K562 (cell line): ENCODE data around the gene CUX1. TPM values are rescaled to one million over a fixed set of nuclear protein-coding genes. Genes with fewer than 3 reads are reported as not detected.
A peak's percentile ranks its signal among the peaks of the same experiment; 100 is the strongest.

Source experiments
- ATAC-seq: fragments of 200-7000 bp; cut with Tn5 transposase; 3 replicates; pipeline ENCODE4 v1.9.1; 2020; ENCODE audit warnings: moderate library complexity
- BruUV-seq: library from RNA; stranded (reverse); fragments of 400-500 nt; replicated peaks from 2 replicates; lab custom pipeline; 2021; lab: Mats Ljungman, UMichigan
- CTCF ChIA-PET: fragments of 300-600 bp; formaldehyde crosslinking; extraction: SDS; loops from one replicate; lab custom pipeline; 2021; ENCODE audit warnings: low intra/inter-chr PET ratio; lab: Yijun Ruan, JAX
- POLR2A ChIA-PET: fragments of 300-600, 350-650 bp; sonication (Branson Sonifier 250); formaldehyde crosslinking; extraction: SDS; loops from one replicate; lab custom pipeline; 2021; ENCODE audit warnings: antibody characterized with exemption, inconsistent platforms; lab: Yijun Ruan, JAX
- DNase-seq, 4 experiments: peaks; one replicate each; pipeline versions ENCODE4 v3.0.0 to v3.0.0-alpha.2; 2011 to 2018; ENCODE audit warnings: low spot score in 3 of 4, mixed read lengths in 3 of 4; ENCODE audit errors: extremely low read depth in 1 of 4
- FAIRE-seq: peaks from 2 replicates; lab custom pipeline; 2011; peaks lifted over from hg19 to GRCh38; lab: Jason Lieb, UNC
- H2AFZ ChIP-seq: 2 replicates; pipeline ENCODE4 v1.6.0; 2011; ENCODE audit warnings: low read depth, low read length, control low read depth, inconsistent platforms
- H3K27ac ChIP-seq: fragments of 200-600 bp; 3 replicates; pipeline ENCODE4 v1.8.0; 2011; ENCODE audit warnings: low read depth, mild to moderate bottlenecking, control low read depth, inconsistent platforms, low read length, moderate library complexity, mixed read lengths; ENCODE audit errors: extremely low read depth
- H3K27me3 ChIP-seq, 2 experiments: fragments of 300-600 bp in 1 of 2; 2 replicates in 1 of 2; 3 replicates in 1 of 2; pipeline versions ENCODE4 v1.6.0 to v1.8.0; 2011; ENCODE audit warnings: inconsistent platforms in 2 of 2, low read length in 2 of 2, mild to moderate bottlenecking in 1 of 2, mixed read lengths in 1 of 2, moderate library complexity in 1 of 2; ENCODE audit not compliant: control insufficient read depth in 2 of 2, insufficient read depth in 2 of 2
- H3K36me3 ChIP-seq: fragments of 300-600 bp; 3 replicates; pipeline ENCODE4 v1.8.0; 2011; ENCODE audit warnings: mild to moderate bottlenecking, low read length, inconsistent platforms; ENCODE audit not compliant: control insufficient read depth, insufficient read depth
- H3K4me1 ChIP-seq, 2 experiments: fragments of 200-600 bp in 1 of 2; replicated peaks in 1 of 2; 2 replicates in 1 of 2; 3 replicates in 1 of 2; pipeline versions ENCODE4 v1.5.1 to v1.8.0; 2011; ENCODE audit warnings: inconsistent platforms in 2 of 2, low read length in 2 of 2, mild to moderate bottlenecking in 1 of 2, mixed read lengths in 1 of 2, moderate library complexity in 1 of 2; ENCODE audit not compliant: control insufficient read depth in 2 of 2, insufficient read depth in 2 of 2
- H3K4me2 ChIP-seq: 2 replicates; pipeline ENCODE4 v1.6.1; 2011; ENCODE audit warnings: low read length, control low read depth, inconsistent platforms, mixed read lengths; ENCODE audit not compliant: insufficient read depth
- H3K4me3 ChIP-seq: fragments of 200-600 bp; sonication (generic), shearing (Covaris generic); 2 replicates; pipeline ENCODE4 v1.5.1; 2016; ENCODE audit warnings: control low read depth, inconsistent platforms
- H3K79me2 ChIP-seq: fragments of 200-600 bp; 3 replicates; pipeline ENCODE4 v1.8.0; 2011; ENCODE audit warnings: low read length, inconsistent platforms; ENCODE audit not compliant: control insufficient read depth, insufficient read depth
- H3K9ac ChIP-seq, 2 experiments: 2 replicates each; pipeline versions ENCODE4 v1.6.0 to v1.6.1; 2011; ENCODE audit warnings: low read depth in 2 of 2, low read length in 2 of 2, control low read depth in 1 of 2, inconsistent platforms in 1 of 2, mild to moderate bottlenecking in 1 of 2, mixed read lengths in 1 of 2; ENCODE audit not compliant: insufficient read depth in 1 of 2
- H3K9me1 ChIP-seq: one replicate; pipeline ENCODE4 v1.6.0; 2011; ENCODE audit warnings: inconsistent platforms, mild to moderate bottlenecking, low read length, moderate library complexity; ENCODE audit not compliant: control insufficient read depth, insufficient read depth
- H3K9me3 ChIP-seq: replicated peaks from 2 replicates; pipeline ENCODE4 v1.5.1; 2011; ENCODE audit warnings: low read depth, low read length, inconsistent platforms; ENCODE audit not compliant: control insufficient read depth, insufficient read depth
- H4K20me1 ChIP-seq: replicated peaks from 2 replicates; pipeline ENCODE4 v1.6.1; 2011; ENCODE audit warnings: low read length, inconsistent platforms, mixed read lengths; ENCODE audit not compliant: control insufficient read depth, insufficient read depth
- CXXC5 ChIP-seq: fragments of 250-450 bp; sonication (Bioruptor Pico); IDR thresholded peaks from 2 replicates; pipeline ENCODE4 v1.8.0; 2022; ENCODE audit warnings: inconsistent platforms, mild to moderate bottlenecking, moderate library complexity
- ELF4 ChIP-seq: fragments of 450-650 bp; formaldehyde crosslinking; IDR thresholded peaks from 2 replicates; pipeline ENCODE4 v1.4.0; 2022; ENCODE audit warnings: missing genetic modification characterization
- HBP1 ChIP-seq: fragments of 450-650 bp; formaldehyde crosslinking; IDR thresholded peaks from 2 replicates; pipeline ENCODE4 v1.4.0; 2022; ENCODE audit warnings: missing genetic modification characterization
- NCOA6 ChIP-seq: fragments of 450-650 bp; IDR thresholded peaks from 2 replicates; pipeline ENCODE4 v1.6.1; 2017; ENCODE audit warnings: mild to moderate bottlenecking
- RFX5 ChIP-seq: IDR thresholded peaks from 2 replicates; pipeline ENCODE4 v1.6.1; 2011; ENCODE audit warnings: low read depth, mild to moderate bottlenecking, improper control_type of control experiment, low read length
- ZBTB2 ChIP-seq: fragments of 450-650 bp; IDR thresholded peaks from 2 replicates; pipeline ENCODE4 v1.6.1; 2016; ENCODE audit warnings: antibody characterized with exemption
- ZBTB26 ChIP-seq: fragments of 450-650 bp; formaldehyde crosslinking; IDR thresholded peaks from 2 replicates; pipeline ENCODE4 v1.4.0; 2022; ENCODE audit warnings: missing genetic modification characterization
- WGBS: fragments of 100-300 bp; shearing (Covaris generic); methylation state at CpG from one replicate; pipeline ENCODE4 v1.1.6; 2016; ENCODE audit warnings: low coverage, mixed read lengths; ENCODE audit not compliant: insufficient coverage; ENCODE audit errors: missing lambda C conversion rate; 5-methylcytosine and 5-hydroxymethylcytosine counted together
- in situ Hi-C: fragments of 300-500 bp; cut with MboI; formaldehyde crosslinking; loops from 4 replicates; pipeline ENCODE4 v1.15.0; 2018; ENCODE audit warnings: inconsistent platforms, mixed read lengths
- intact Hi-C: fragments of 100-400 bp; cut with micrococcal nuclease; formaldehyde crosslinking; loops from 2 replicates; pipeline ENCODE4 v1.14.2; 2022
- polyA plus RNA-seq, 8 experiments: library from polyadenylated mRNA; depleted of rRNA in 4 of 8; stranded (reverse) in 5 of 8; unstranded in 3 of 8; fragments of >200 nt; fragmentation: Nextera tagmentation in 2 of 8; fragmentation: Illumina TruSeq in 1 of 8; extraction: Ambion mirVana in 2 of 8; extraction: Trizol in 1 of 8; gene quantifications; 2 replicates each; pipeline versions ENCODE4 v1.2.1 to v1.2.3, GENCODE V29; 2011 to 2014; ENCODE audit warnings: inconsistent platforms in 1 of 8, missing spikeins in 1 of 8
- total RNA-seq, 7 experiments: library from RNA; depleted of rRNA in 6 of 7; stranded (reverse); fragments of >200 nt in 6 of 7; fragmentation: Illumina TruSeq in 2 of 7; extraction: Trizol in 2 of 7; gene quantifications; 2 replicates each; pipeline versions ENCODE4 v1.2.1 to v1.2.3, GENCODE V29; 2011 to 2021; ENCODE audit warnings: low replicate concordance in 1 of 7
- TF ChIP-seq, protein P1 (sequence below), 2 experiments: fragments of 450-650 bp; IDR thresholded peaks; 2 replicates each; pipeline ENCODE4 v1.6.1; 2016

Gene CUX1
- total and polyA plus RNA-seq, 9 of the 15 experiments (the other 6 are each of a cell fraction or from before 2014, with no cell fraction given) = 3.6 to 55.3 (median 25.2) TPM

DNA sequence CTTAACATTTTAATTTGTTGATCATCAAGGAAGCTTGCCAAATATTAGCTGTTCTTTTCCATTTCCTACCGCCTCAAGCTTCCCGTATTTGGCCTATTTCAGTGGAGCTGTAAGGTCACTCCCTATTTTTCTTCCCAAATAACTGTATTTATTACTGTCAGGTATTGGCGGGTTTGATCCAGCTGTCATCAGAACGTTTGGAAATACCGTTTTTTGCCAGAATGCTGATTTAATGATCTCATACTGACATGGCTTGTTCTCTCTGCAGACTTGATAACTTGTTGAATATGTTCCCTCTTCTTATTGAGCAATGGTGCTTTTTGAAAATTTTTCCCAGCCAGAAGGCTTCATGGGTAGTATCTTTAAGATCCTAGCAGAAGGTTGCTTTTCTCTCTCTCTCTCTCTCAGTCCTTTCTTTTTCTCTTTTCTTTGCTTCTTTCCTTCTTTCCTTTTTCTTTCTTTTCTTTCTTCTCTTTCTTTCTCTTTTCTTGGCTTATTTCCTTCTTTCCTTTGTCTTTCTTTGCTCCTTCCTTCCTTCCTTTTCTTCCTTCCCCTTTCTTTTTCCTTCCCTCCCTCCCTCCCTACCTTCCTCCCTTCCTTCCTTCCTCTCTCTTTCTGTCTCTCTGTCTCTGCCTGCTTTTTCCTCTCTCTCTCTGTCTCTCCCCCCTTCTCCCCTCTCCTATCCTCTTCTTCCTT lies 42.1 kb downstream of the CUX1 start (continued):
- TF ChIP-seq, protein P1, sequence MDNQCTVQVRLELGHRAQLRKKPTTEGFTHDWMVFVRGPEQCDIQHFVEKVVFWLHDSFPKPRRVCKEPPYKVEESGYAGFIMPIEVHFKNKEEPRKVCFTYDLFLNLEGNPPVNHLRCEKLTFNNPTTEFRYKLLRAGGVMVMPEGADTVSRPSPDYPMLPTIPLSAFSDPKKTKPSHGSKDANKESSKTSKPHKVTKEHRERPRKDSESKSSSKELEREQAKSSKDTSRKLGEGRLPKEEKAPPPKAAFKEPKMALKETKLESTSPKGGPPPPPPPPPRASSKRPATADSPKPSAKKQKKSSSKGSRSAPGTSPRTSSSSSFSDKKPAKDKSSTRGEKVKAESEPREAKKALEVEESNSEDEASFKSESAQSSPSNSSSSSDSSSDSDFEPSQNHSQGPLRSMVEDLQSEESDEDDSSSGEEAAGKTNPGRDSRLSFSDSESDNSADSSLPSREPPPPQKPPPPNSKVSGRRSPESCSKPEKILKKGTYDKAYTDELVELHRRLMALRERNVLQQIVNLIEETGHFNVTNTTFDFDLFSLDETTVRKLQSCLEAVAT (IDR thresholded peaks at IDR 0.05) = 0 out of 4 replicates have a peak, but pooled peaks of 1 of the 2 experiments have one; percentile 16
- TF ChIP-seq ZBTB2 = 0 out of 2 replicates have a peak, but pooled peaks have one; percentile 25
- TF ChIP-seq RFX5 = no peak

DNA sequence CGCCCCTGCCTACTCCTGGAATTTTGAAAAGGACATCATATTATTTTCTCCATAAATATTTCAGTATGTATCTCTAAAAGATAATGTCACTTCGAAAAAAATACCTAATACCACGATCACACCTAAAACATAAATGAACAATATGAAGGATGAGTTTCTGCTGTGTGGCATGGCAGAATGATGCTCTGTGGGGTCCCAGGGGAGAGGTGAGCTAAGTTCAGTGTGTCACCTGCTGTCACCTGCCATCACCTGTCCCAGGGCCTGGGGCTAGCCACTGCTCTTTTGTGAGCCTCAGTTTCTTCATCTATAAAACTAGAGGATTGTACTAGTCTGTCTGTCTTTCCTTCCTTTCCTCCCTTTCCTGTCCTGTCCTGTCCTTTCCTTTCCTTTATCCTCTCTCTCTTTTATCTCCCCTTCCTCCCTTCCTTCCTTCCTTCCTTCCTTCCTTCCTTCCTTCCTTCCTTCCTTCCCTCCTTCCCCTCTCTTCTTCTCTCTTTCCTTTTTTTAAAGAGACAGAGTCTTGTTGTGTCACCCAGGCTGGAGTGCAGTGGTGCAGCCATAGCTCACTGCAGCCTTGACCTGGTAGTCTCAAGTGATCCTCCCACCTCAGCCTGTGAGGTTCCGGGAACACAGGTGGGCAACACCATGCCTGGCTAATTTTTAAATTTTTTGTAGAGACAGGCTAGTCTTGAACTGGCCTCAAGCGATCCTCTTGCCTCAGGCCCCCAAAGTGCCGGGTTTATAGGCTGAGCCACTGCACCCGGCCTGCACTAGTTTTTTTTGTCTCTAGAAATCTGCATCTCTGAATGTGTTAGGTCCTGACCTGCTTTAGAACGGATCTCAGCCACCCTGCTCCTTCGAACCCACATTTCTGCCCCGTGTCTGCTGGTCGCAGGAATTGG lies 43.1 kb downstream of the CUX1 start:
- in situ Hi-C loops (no loop called here), intact Hi-C loops (no loop called here)
- Histone ChIP-seq H2AFZ (no peak overlapping the region), H3K4me2 (no peak overlapping the region), H3K9me1 (no peaks in the 10 kb centered on the region), H3K36me3 (peaks cover 9% of the 10 kb centered on the region; the same call in 2 of the 3 replicates), H3K27ac (no peak overlapping the region), H3K27me3 (no peaks in the 10 kb centered on the region; a peak in 1 of 5 replicates), H3K9ac (peak overlapping the region in 1 of 2 experiments; percentile 46; a peak in 1 of 4 replicates), H3K9me3 (no peaks in the 10 kb centered on the region), H3K4me1 (peaks cover 39 to 62% of the 10 kb centered on the region in 2 experiments), H4K20me1 (peaks cover 4% of the 10 kb centered on the region), H3K79me2 (peaks cover 90% of the 10 kb centered on the region), H3K4me3 (no peak overlapping the region)
- ATAC-seq (no peak), FAIRE-seq (no peak), DNase-seq (no peak)
- ChIA-PET POLR2A (interaction anchor here (0.6 to 1.2 kb wide), 4 partner anchors 9 to 703 kb away, joined by 3 read pairs; no protein-coding TSS in a partner anchor), CTCF (interaction anchor here (0.6 kb wide), 1 partner anchor 112 kb away, joined by 3 read pairs; no protein-coding TSS in a partner anchor)
- 80% methylated on average over 11 of the region's 11 CpGs for WGBS
- no TSS peak for BruUV-seq
- TF ChIP-seq HBP1 (CRISPR knock-in tag) (0 out of 2 replicates have a peak, but pooled peaks have one; percentile 34), ZBTB26 (CRISPR knock-in tag) (0 out of 2 replicates have a peak, but pooled peaks have one; percentile 74), NCOA6 (no peak), CXXC5 (CRISPR knock-in tag) (no peak), ELF4 (CRISPR knock-in tag) (0 out of 2 replicates have a peak, but pooled peaks have one; percentile 19)
